ENCODE data around the gene TOP1. TPM values are rescaled to one million over a fixed set of nuclear protein-coding genes. Genes with fewer than 3 reads are reported as not detected.
A peak's percentile ranks its signal among the peaks of the same experiment; 100 is the strongest.

The TOP1 gene
- total RNA-seq, 1 donor from 2014 or later: 18.0 TPM

- DNase-seq (ENCODE audit: low spot score) (no peak), ATAC-seq (no peak)
Measured at GRCh38 chr20:41054070-41054846, 25.6 kb downstream of the TOP1 start.

GRCh38 chr20:41054847-41055230, 26.2 kb downstream of the TOP1 start:
- ATAC-seq (no peak), DNase-seq (ENCODE audit: low spot score) (no peak)

- ATAC-seq: no peak
Measured at GRCh38 chr20:41055679-41056078, 27.1 kb downstream of the TOP1 start.

GRCh38 chr20:41057999-41058673, 29.5 kb downstream of the TOP1 start:
- DNase-seq (ENCODE audit: low spot score): no peak
- ATAC-seq: no peak

More at GRCh38 chr20:41055679-41056078, 27.1 kb downstream of the TOP1 start:
- no peak for DNase-seq (ENCODE audit: low spot score)

- no peak for ATAC-seq
- no peak for DNase-seq (ENCODE audit: low spot score)
Measured at GRCh38 chr20:41058674-41059635, 30.3 kb downstream of the TOP1 start.

GRCh38 chr20:41061155-41061554, 32.5 kb downstream of the TOP1 start:
- ATAC-seq (no peak), DNase-seq (ENCODE audit: low spot score) (no peak)

GRCh38 chr20:41063442-41063841, 34.8 kb downstream of the TOP1 start:
- no peak for ATAC-seq

GRCh38 chr20:41064377-41064776, 35.8 kb downstream of the TOP1 start:
- ATAC-seq: no peak
- DNase-seq (ENCODE audit: low spot score): no peak

More at GRCh38 chr20:41063442-41063841, 34.8 kb downstream of the TOP1 start:
- DNase-seq (ENCODE audit: low spot score): no peak

- DNase-seq (ENCODE audit: low spot score) (no peak), ATAC-seq (no peak)
Measured at GRCh38 chr20:41065716-41066115, 37.1 kb downstream of the TOP1 start.

- ATAC-seq: no peak
Measured at GRCh38 chr20:41068806-41069205, 40.2 kb downstream of the TOP1 start.

GRCh38 chr20:41072190-41072863, 43.7 kb downstream of the TOP1 start:
- peak; percentile 50 for ATAC-seq

More at GRCh38 chr20:41068806-41069205, 40.2 kb downstream of the TOP1 start:
- no peak for DNase-seq (ENCODE audit: low spot score)

DNA sequence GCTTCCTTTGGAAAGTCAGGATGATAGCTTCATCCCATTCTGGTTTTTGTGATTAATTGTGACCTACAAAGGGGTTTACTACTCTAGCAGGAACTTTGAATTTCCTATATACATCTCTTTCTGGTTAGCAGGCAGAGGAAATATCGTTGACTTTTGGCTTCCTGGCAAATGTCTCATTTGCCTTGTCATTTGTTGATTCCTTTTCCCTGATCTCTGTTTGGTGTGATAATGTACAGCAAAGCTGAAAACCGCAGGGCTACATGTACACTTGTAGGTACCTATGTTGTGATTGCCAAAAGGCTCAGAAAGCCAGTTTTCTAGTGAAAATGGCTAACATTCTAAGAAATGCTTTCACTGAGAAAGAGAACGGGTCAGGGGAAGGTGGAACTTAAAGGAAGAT, 44.3 kb downstream of the TOP1 start:
- ATAC-seq (no peak), DNase-seq (ENCODE audit: low spot score) (no peak)

More at GRCh38 chr20:41072190-41072863, 43.7 kb downstream of the TOP1 start:
- DNase-seq (ENCODE audit: low spot score): no peak

DNA sequence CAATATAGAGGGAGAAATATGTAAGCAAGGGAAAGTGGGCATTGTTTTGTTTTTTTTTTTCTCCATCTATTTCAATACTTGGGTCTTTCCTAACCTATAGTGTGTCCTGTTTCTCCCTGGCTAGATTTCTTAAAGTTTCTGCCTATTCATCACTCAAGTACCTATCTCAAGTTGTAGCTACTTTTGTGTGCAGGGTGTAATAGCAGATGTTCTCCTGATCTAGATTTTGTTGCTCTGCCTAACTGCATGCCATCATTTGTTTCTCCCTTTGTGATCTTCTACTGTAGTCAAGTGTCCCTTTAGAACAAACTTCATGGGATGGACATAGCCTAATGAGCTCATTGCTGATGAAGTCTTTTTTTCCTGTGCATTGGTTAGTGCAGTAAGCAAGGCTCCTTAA, 45.8 kb downstream of the TOP1 start:
- DNase-seq (ENCODE audit: low spot score) (no peak), ATAC-seq (no peak)

- ATAC-seq (no peak), DNase-seq (ENCODE audit: low spot score) (no peak)
Measured at GRCh38 chr20:41076776-41077175, 48.2 kb downstream of the TOP1 start.

- DNase-seq (ENCODE audit: low spot score) (no peak), ATAC-seq (peak; percentile 78)
Measured at GRCh38 chr20:41078329-41078728, 49.7 kb downstream of the TOP1 start.

- ATAC-seq (no peak), DNase-seq (ENCODE audit: low spot score) (no peak)
Measured at GRCh38 chr20:41079066-41079465, 50.4 kb downstream of the TOP1 start.

DNA sequence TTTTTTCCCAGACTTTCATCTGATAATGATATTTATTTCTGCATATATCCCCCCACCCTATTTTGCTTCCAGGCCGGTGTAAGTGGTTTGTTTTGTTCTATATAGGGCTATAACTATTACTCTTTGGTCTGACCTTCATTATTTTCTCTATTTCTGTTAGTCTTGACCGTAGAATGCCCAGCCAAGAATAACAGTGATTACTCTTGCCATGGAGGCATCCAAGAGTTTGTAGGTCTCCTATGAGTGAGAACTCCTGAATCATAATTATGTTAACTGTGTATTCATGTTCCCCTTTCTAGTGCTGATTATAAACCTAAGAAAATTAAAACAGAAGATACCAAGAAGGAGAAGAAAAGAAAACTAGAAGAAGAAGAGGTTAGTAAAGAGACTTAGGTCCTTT, 52.2 kb downstream of the TOP1 start:
- no peak for DNase-seq (ENCODE audit: low spot score)

DNA sequence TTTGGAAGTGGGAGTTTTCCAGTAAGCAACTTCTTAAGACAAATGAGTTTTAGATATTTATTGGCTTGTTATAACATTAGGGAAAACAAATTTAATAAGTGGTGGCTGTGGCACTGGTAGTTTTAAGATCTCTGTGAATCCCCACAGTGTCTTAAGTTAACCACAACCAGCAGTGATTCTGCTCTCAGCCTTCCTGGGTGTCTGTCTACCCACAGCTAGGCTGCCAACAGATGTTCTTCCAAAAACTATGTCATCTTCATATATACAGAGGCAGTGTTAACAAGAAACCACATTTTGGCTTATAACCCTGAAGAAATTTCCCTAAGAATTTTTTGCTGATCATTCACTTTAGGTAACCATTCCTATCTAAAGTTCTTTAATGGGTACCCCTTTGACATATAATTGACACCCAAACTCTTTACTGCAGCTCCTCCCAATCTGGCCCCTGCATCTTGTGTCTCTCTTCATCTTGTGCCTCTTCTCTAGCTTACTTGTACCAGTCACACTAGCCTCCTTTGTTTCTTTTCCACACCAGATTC, 52.7 kb downstream of the TOP1 start:
- DNase-seq (ENCODE audit: low spot score) (no peak), ATAC-seq (no peak)

More for the DNA sequence above, 52.2 kb downstream of the TOP1 start:
- no peak for ATAC-seq

- DNase-seq (ENCODE audit: low spot score): no peak
- no peak for ATAC-seq
Measured at GRCh38 chr20:41082306-41082705, 53.7 kb downstream of the TOP1 start.

GRCh38 chr20:41085606-41086005, 57.0 kb downstream of the TOP1 start:
- ATAC-seq: no peak
- DNase-seq (ENCODE audit: low spot score): no peak
